ENCODE measurements around the gene MBD6.

DNA sequence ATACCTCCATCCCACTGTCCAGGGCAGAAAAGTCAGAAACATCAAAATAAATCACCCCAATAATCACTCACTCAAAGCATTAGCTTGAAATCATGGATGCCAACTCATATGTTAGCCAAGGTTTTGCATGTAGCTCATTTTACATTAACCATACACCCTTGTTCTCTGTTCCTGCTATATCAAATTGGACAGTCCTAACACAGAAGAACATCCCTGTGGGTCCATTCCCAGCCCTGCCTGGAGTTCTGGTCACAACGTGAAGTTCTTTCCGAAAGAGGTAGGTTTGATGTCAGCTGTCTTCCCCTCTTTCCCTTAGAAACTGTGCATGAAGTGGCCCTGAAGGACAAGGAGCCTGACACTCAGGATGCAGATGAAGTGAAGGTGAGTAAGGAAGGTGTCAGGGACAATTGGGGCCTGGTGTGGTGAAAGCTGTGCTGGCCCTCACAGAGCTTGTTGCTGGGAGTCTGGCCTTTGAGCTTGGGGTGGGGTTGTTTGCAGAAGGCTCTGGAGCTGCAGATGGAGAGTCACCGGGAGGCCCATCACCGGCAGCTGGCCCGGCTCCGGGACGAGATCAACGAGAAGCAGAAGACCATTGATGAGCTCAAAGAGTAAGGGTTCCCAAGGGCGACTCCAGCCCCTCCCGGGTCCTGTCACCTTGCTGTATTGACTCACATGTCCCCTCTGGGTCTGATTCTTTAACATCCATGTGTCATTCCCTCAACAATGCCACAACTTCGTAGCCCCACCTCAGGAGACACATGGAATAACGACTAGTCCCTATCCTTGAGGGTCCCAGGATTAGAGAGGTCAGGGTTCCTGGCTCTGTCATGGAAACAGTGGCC is 53.4 kb downstream of the MBD6 start:
- TF ChIP-seq HDAC2 (IDR thresholded peaks at IDR 0.05; ENCODE audit: borderline replicate concordance in 1 of 2, low read depth in 2 of 2, low read length in 2 of 2), result no peak
- TF ChIP-seq, protein P1, sequence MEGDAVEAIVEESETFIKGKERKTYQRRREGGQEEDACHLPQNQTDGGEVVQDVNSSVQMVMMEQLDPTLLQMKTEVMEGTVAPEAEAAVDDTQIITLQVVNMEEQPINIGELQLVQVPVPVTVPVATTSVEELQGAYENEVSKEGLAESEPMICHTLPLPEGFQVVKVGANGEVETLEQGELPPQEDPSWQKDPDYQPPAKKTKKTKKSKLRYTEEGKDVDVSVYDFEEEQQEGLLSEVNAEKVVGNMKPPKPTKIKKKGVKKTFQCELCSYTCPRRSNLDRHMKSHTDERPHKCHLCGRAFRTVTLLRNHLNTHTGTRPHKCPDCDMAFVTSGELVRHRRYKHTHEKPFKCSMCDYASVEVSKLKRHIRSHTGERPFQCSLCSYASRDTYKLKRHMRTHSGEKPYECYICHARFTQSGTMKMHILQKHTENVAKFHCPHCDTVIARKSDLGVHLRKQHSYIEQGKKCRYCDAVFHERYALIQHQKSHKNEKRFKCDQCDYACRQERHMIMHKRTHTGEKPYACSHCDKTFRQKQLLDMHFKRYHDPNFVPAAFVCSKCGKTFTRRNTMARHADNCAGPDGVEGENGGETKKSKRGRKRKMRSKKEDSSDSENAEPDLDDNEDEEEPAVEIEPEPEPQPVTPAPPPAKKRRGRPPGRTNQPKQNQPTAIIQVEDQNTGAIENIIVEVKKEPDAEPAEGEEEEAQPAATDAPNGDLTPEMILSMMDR (IDR thresholded peaks at IDR 0.05; ENCODE audit: control extremely low read depth in 1 of 3, insufficient read depth in 1 of 3, low read depth in 1 of 3, low read length in 3 of 3), result no peak
- TF ChIP-seq EZH2 (IDR thresholded peaks at IDR 0.05; ENCODE audit: low read depth, low read length, severe bottlenecking), result no peak
- TF ChIP-seq JUN (IDR thresholded peaks at IDR 0.05; ENCODE audit: low read depth, low read length), result no peak
- TF ChIP-seq YY1 (IDR thresholded peaks at IDR 0.05; ENCODE audit: low read depth, low read length), result no peak
- no peak for TF ChIP-seq CEBPB (IDR thresholded peaks at IDR 0.05; ENCODE audit: low read depth, low read length)
- TF ChIP-seq HDAC6 (IDR thresholded peaks at IDR 0.05; ENCODE audit: low read depth, low read length), result no peak
- no peak for TF ChIP-seq POLR2AphosphoS5 (IDR thresholded peaks at IDR 0.05; ENCODE audit: low read depth, low read length)
- no peak for TF ChIP-seq SP1 (IDR thresholded peaks at IDR 0.05; ENCODE audit: low read depth, low read length)
- no peak for TF ChIP-seq BACH1 (IDR thresholded peaks at IDR 0.05; ENCODE audit: low read length)
- no peak for TF ChIP-seq POLR2A (IDR thresholded peaks at IDR 0.05; ENCODE audit: control extremely low read depth in 1 of 2, low read depth in 2 of 2, low read length in 2 of 2)

All from H1 (cell line).